GM19025 (cell line): Measurements from ENCODE around the gene NAMPT.
"Not testable (repeated sequence)": the region's sequence is repeated elsewhere in the genome, so short reads cannot be mapped to it uniquely, and the experiment has no call there.

Source experiments
- ATAC-seq: cut with Tn5 transposase; IDR thresholded peaks from one replicate; pipeline ENCODE4 v1.9.1; 2021; ENCODE audit warnings: mild to moderate bottlenecking, low read depth, moderate library complexity; ENCODE audit not compliant: unreplicated experiment

Gene NAMPT

DNA sequence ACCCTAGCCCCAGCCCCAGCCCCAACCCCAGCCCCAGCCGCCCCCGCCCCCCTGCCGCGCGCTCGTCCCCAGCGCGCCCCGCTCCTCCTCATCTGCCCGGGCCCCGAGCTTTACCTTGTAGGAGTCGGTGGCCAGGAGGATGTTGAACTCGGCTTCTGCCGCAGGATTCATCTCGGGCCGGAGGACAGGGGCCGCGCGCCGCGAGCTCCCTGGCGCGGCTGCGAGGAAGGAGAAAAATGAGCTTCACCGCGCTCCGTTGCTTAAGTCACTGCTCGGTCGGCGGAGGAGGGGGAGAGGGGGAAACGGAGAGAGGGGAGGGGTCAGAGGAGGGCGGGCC lies at the start of gene NAMPT:
NAMPT (minus strand) TSS at position 270 of the 337 bp plus-strand sequence; CDS start at position 171, 99 bp downstream.
- no peak for ATAC-seq

GRCh38 chr7:106332201-106332600 lies 47.4 kb upstream of the NAMPT start:
- ATAC-seq, result no peak

- no peak for ATAC-seq
Measured at GRCh38 chr7:106331441-106332175, 46.8 kb upstream of the NAMPT start.

DNA sequence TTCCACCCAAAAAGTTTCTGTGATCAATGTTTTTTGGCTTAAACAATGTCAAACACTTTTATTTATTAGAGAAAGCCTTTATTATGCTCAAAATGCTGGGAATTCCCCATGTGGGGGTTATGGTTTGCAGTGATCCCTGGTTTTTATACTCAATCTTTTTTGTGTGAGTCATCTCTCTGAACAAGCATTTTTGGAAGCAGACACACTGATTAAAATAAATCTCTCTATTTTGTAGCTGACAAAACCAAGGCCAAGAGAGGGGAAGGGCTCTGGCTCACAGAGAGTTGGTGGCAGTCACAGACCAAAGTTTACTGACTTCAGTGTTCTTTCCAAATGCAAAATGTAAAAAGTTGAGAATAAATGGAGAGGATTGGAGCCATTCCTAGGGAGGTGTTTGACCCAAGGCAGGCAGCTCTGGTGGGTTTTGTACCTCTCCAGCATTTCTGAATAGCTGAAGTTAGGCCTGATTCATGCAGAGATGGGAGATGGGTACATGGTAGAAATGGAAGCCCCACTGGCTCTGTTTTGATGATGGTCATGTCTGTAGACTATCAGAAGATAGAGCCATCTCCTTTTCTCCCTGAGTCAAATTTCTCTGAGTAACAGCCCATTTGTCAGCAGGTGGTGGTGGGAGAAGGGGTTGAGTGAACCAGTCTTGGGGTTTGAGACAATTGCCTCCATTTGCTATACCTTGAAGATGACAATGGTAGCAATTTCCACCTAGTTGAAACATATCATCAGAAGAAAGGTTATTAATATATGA lies 45.4 kb upstream of the NAMPT start:
- ATAC-seq, result no peak

- no peak for ATAC-seq
Measured at GRCh38 chr7:106329408-106329807, 44.6 kb upstream of the NAMPT start.

- no peak for ATAC-seq
Measured at GRCh38 chr7:106327538-106328481, 43.0 kb upstream of the NAMPT start.

DNA sequence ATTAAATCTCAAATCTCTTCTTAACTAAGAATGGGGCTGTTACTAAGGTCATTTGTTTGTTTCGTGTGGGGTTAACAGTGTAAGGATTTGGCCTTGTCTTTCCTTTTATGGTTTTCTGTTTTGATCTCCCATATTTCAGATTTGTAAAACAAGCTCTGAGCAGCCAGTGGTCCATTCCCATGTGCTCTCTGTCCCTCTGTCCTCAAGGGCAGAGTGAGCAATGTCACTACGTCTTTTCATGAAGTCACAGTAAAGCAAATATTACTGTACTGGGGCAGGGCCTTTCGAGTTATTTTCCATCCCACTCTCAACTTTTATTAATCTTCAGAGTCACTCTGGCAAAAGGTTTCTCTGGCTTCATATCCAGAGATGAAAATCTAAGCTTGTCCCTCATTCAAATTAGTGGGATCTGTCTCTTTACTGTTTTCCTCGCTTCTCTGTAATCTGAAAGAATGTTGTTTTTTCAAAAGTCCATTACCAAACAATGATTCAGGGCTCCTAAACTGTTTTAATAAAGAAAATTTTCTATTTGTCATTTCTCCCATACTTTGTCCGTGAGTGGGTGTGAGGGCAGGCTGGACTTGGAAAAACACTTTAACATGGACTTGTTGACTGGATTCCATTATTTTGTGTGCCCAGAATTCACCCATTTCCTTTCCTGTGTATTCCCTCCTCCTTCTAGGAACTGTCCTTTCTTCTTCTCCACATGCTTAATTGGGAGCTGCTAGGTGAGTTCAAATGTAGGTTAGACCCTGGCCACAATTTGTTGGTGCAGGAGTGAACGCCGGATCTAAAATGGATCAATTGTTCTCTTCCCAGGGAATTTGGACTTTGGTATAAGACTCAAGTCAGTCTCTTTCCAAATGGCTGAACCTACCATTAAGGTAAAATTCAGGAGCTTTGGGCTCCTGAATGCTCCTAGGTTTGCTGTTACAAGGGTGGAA lies 42.1 kb upstream of the NAMPT start:
- ATAC-seq, result no peak

- not testable (repeated sequence) for ATAC-seq
Measured at GRCh38 chr7:106324509-106324908, 39.7 kb upstream of the NAMPT start.

DNA sequence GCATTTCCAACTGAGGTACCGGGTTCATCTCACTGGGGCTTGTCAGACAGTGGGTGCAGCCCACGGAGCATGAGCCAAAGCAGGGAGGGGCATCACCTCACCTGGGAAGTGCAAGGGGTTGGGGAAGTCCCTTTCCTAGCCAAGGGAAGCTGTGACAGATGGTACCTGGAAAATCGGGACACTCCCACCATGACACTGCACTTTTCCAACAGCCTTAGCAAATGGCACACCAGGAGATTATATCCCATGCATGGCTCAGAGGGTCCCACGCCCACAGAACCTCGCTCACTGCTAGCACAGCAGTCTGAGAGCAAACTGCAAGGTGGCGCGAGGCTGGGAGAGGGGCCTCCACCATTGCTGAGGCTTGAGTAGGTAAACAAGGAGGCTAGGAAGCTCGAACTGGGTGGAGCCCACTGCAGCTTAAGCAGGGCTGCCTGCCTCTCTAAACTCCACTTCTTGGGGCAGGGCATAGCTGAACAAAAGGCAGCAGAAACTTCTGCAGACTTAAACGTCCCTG lies 35.5 kb upstream of the NAMPT start:
- ATAC-seq, result not testable (repeated sequence)

GRCh38 chr7:106318482-106318881 lies 33.7 kb upstream of the NAMPT start:
- ATAC-seq, result no peak

DNA sequence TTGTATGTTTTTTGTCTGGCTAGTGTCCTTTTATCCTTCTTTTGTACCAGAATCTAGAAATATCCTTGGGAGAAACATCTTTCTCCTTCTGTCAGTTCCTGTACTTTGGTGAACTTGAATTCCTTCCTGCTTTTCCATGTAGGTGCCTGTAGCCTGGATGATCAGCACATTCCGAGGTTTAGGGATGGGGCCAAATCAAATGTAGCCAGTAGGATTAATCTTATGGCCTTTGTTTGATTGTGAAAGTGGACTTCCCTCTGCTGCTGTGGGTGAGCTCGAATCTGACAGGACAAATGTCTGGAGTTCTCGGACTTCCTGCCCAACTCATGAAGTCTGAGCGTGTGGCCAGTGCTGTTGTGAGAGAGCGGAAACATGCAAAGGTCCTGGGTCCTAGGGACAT lies 33.2 kb upstream of the NAMPT start:
- no peak for ATAC-seq

DNA sequence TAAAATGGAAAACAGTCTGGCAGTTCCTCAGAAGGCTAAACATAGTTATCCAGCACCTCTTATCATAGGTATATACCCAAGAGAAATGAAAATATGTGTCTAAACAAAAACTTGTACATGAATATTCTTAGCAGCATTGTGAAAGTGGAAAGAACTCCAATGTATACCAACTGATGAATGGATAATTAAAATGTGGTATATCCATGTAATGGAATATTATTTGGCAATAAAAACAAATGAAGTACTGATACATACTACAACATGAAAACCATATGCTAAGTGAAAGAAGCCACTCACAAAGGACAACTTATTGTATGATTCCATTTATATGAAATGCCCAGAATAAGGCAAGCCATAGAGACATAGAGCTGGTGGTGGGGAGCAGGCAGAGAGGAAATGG lies 32.2 kb upstream of the NAMPT start:
- ATAC-seq, result no peak

DNA sequence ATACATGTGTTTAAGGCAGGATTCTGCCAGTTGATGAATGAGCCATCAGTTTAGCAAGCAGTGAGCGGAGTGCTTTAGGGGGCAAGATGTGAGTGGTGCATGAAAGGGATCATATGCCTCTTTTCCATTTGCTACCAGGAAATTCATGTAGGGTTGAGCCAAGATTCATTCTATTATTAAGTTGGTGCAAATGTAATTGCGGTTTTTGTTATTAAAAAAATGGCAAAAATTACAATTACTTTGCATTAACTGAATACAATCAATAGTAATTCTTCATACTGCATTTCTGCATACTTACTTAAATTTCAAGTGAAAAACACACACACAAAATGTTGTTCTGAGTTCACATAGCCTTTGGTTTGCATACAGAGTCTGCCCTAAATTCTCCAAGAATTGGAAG lies 30.1 kb upstream of the NAMPT start:
- ATAC-seq, result no peak

DNA sequence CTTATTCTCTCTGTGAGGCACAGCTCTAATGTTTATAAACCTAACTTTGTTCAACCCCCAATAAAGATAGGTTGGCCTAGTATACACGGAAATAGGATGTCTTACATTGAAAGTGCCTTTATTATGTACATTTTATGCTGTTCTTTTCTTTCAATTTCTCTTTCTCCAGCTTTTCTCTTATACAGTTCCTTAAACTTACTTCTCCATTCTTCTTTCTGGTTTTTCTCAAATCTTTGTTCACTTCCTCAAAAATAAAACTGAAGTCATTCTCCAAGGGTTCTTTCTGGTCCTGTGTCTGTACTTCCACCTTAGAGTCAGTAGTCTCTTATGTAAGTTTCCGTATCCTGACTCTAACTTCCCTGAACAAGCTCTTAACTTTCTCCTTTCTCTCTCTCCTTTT lies 29.2 kb upstream of the NAMPT start:
- ATAC-seq, result no peak

GRCh38 chr7:106313456-106313901 lies 28.7 kb upstream of the NAMPT start:
- ATAC-seq, result no peak

- ATAC-seq, result no peak
Measured at GRCh38 chr7:106312906-106313305, 28.1 kb upstream of the NAMPT start.

DNA sequence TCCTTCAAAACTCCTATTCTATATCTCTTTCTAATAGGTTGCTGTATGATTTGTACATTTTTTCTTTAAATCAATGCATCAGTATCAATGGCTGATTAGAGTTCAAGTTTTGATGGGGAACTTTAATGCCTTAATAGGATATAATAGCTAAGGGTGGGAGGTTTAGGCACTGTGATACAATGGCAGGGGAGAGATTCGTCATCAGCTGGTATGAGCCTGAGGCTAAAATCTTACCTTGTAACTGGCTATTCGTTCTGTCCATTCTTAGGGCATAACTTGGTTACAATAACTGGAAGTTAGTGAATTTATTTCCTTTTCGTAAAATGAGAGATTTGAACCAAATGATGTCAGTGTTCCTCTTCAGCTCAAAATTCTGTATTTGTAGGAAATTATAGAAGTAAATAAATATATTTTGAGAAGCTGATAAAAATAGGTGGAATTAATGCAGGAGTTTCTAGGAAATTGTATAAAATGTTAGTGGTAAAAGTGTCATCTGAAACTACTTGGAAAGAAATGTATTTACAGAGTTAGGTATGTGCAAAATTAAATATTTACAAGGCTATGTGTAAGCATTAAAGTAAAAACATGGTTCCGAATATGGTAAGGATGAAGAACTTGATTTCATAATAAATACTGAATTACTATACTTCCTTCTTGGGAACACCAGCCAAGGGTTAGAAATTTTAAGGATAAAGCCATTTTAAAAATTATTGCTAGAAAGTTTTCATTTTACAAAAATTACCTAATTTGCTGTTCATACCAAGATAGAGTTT lies 27.5 kb upstream of the NAMPT start:
- ATAC-seq, result no peak

DNA sequence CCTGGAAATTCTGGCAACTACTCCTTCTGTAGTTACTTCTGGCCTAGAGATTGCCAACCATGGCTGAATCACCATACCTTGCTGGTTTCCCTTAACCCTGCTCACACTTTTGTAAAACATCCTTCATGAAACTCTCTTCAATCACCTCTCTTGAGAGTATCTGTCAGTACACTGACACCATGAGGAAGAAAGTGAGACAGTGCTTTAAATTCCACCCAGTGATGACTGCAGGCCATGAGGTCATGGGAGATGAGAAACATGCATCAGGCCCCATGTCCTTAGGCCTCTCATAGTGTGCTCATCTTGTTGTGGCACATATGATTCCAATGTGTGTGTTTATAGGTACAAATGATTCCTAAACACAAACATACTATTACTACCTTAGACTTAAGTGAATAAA lies 24.6 kb upstream of the NAMPT start:
- no peak for ATAC-seq

DNA sequence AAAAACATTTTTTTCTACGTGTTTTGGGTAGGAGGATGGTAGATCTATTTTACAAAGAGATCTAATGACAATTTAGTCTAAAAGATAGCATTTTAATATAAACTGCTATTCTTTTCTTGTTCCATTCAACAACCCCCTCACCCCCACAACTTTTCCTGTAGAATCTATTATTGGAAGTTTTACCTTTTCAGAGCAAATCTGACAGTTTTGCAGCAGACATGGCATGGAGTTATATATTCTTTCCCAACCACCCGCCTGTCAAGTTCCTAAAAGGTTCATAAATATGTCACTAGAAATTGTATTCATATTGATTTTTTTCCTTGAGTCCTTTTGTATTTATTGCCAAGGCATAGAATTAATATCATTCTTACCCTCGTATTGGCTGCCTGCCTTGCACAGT lies 21.5 kb upstream of the NAMPT start:
- ATAC-seq, result no peak
